ENCODE data around the gene ATP6V0A1.
A peak's percentile ranks its signal among the peaks of the same experiment; 100 is the strongest.

Gene ATP6V0A1

DNA sequence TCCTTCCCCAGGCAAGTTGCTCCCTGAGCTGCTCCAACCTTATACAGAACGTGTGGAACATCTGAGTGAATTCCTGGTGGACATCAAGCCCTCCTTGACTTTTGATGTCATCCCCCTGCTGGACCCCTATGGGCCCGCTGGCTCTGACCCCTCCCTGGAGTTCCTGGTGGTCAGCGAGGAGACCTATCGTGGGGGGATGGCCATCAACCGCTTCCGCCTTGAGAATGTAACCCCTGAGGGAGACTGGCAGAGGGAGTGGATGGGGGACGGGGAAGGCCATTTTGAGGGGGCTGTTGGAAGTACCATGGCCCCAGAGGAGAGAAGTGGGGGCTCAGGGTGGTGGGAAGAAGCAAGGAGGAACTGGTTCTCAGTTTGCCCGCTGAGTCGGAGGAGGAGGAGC is 105.3 kb downstream of the ATP6V0A1 start:
- no peak for DNase-seq

DNA sequence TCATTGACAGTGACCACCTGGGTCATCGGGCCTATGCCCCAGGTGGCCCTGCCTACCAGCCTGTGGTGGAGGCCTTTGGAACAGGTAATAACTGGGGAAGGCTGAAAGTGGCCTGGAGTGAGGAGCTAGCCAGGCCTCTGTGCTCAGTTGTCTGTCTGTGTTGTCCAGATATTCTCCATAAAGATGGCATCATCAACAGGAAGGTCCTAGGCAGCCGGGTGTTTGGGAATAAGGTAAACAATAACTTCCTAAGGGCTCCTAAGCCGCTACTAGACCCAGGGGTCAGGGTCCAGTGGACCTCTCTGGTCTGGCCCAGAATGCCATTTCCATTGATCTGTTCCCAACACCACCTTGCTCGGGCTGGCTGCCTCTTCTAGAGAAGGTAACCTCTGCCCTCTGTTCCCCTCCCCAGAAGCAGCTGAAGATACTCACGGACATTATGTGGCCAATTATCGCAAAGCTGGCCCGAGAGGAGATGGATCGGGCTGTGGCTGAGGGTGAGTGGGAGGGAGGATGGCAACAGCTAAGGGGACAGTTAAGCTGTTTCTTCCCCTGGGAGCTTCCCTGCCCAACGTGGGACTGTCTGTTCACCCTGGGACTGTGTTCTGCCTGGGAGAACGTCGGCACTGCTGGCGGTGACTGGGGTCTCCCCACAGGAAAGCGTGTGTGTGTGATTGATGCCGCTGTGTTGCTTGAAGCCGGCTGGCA is 106.3 kb downstream of the ATP6V0A1 start:
- no peak for DNase-seq

DNA sequence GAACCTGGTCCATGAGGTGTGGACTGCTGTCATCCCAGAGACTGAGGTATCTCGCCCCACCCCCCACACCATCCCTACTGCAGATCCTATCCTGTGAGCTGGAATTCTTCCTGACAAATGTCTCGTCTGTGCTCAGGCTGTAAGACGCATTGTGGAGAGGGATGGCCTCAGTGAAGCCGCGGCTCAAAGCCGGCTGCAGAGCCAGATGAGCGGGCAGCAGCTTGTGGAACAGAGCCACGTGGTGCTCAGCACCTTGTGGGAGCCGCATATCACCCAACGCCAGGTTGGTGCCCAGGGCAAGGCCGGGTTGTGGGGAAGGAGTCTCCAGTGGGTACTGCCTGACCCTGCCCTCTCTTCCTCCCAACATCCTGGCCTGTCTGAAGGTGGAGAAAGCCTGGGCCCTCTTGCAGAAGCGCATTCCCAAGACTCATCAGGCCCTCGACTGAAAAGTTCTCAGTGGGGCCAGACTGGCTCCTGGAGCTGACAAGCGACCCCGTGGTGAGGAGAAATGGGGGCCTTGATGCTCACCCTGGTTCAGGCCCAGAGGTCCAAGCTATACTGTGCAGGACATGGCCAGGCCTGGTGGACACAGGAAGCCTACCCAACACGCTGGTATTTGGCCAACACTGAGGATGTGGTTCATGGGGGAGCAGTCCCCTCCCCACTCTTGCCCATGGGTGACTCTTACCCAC is 107.0 kb downstream of the ATP6V0A1 start:
- DNase-seq: no peak

DNA sequence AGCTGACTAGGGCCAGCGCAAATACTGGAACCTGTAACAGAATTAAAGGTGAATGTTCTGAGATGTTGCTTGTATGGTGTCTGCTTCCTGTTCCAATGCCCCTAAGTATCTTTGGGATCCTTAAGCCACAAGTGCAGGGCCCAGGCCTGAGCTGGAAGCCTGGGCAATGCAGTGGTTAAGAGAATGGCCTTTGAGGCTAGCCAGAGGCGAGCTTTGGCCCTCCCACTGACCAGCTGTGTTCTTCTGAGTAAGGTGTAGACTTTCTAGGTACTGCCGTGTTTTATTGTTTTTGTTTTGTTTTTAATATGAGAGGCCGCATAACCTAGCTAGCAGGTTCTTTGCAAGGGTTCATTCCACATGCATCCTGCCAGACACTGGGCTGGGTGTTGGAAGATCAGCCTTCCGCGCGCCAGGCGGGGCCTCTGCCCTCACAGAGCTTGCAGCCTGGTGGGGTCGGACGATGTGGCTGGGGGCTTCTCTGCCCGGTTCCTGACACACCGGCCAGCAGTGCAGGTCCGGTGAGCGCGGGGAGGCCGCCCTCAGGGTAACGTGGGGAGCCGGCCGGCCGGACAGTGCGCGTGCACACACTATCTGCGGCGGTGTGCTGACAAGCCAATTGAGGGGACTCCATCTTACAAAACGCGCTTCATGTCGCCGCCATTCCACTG is 107.7 kb downstream of the ATP6V0A1 start:
- DNase-seq: no peak

GRCh38 chr17:42566883-42567573 is 108.3 kb downstream of the ATP6V0A1 start, which contains the start of gene MLX:
Gene MLX (plus strand): TSS chr17:42567100. CDS start chr17:42567125, 25 bp downstream.
- peak; percentile 86 for DNase-seq

DNA sequence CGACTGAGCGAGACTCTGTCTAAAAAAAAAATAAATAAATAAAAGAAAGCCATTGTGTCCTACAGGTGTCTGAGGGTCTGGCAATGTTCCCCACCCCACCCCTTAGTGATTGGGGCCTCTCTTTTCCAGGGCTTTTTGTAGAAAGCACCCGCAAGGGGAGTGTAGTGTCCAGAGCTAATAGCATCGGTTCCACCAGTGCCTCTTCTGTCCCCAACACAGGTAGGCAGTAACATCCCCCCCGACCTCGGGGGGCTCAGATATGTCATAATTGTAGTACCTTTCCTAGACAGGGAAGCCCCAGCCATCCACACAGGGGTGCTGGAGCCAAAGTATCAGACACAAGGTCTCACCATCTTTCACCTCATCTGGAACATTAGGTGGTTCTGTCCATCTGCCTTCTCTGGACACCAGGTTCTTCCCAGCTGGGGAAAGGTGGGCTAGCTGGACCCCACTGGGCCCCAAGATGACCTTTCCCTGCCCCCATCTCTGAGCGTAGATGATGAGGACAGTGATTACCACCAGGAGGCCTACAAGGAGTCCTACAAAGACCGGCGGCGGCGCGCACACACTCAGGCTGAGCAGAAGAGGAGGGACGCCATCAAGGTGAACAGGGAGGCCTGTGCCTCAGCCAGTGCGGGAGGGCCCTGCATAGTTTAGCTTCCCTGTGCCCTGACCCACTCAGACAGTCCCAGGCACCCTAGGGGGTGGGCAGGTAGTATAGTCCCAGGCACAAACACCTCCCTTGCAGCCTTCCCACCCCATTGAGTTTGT is 109.8 kb downstream of the ATP6V0A1 start:
- DNase-seq: no peak

DNA sequence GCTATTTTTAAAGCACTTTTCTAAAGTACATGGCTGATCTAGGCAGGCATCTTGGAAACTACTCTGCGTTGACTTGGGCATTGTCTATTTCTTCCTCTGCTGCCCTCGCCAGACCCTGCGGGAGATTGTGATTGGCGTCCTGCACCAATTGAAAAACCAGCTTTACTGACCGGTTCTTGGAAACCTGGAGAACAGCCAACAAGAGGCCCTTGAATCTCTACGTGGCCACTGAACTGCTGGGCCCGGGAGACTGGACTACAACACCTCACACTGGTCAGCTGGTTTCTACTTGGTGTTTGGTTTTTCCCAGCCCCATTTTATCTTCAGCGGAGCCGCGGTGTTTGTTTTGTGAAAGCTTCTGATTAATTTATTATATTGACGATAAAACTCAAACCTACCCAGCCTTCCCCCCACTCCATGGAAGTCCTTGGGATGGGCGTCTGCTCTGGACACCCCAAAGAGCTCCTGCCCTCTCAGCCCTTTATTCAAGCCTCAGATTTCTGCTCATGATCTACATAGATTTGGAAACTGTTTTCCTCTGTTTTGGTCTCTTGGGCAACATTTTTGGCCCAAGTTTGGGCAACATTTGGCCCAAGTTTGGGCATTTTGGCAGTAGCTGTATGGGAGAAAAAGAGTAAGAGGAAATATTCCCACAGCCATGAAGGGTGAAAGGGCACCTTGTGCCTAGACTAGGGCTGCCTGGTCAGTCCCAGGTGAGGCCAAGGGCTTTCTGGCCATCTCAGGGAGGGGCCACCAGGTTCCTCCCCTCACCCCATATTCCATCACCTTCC is 113.0 kb downstream of the ATP6V0A1 start:
- no peak for DNase-seq
